IPS-11a (cell line): Measurements from ENCODE around the gene EVX2.

Experiments used
- H3K4me3 ChIP-seq: one replicate; pipeline ENCODE4 v1.5.1; 2013; ENCODE audit warnings: low read depth, low read length, control low read depth

Gene EVX2

DNA sequence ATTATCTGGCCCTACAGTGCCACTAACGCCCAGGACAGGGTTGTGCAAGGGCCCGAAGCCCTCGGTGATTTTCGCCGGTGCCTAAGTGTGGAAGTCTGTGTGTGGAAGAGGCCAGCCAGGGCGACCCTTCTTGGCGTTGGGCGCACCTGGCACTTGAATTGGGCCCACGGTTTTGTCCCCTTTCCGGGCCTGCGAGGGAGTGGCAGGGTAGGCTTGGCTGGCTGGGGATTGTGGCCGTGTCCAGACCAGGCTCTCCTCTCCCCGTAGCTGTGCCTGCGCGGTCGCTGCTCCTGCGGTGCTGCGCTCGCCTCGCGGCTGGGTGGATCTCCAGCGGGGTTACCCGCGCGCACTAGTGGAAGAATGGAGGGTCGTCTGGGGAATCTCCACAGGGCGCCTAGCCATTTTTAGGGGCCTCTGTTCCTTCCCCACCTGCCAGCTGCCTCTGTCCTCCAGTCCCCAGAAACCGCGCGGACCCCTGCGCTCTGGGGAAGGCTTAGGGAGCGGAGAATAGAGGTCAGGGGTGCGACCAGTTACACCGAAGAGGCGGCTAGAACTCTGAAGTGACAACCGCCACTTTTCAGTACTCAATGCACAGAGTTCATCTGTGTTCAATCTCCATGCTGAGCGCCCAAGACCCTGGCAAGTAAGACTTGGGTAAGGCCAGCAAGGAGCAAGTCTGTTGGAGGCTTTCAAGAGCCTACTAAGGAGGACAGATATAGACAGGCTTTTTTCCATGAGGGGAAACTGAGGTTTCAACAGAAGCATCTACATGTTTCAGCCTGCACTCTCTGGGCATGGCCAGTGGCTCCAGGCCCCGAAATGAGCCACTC is 16.0 kb downstream of the EVX2 start:
- no peak overlapping the region for H3K4me3 ChIP-seq

DNA sequence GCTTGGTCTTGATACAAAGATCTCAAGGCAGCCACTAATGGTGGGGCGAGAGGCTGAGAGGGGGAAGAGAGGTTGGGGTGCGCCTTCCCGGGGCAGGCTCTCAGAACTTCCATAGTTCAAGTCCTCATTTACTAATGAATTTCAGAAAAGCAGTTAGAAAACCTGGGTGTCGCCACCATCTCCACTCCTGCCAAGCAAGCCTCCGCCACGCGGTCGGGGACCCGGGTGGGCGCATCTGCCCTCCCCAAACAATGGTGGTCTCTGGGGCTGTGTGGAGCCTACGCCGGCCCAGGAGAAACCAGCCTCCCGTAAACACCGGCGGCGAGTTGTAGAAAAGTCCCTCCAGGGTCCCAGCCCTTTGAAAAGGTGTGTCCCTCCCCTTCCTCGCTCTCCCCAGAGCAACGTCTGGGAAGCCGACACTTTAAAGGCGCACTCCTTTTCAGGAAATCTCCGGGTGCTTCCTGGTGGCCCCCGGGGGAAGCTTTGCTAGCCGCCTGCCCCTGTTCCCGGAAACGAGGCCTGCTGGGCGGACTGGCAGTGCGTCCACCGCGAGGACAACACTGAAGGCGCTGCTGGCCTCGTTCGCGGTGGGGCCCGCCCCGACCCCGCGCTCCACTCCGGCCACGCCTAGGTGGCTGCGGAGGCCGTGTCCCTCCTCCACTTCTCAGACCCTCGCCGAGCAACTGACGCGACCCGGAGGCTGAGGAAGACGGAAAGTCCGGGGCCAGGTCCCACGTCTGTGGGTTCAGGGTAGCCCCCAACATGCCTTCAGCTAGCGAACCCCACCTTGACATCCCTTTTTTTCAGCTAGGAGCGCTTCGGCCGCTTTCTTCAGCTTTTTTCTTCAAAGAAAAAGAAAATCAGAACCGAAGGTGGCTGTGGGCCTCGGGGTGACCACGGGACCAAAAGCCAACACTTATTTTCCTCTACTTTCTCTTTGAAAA is 16.8 kb downstream of the EVX2 start:
- no peak overlapping the region for H3K4me3 ChIP-seq

DNA sequence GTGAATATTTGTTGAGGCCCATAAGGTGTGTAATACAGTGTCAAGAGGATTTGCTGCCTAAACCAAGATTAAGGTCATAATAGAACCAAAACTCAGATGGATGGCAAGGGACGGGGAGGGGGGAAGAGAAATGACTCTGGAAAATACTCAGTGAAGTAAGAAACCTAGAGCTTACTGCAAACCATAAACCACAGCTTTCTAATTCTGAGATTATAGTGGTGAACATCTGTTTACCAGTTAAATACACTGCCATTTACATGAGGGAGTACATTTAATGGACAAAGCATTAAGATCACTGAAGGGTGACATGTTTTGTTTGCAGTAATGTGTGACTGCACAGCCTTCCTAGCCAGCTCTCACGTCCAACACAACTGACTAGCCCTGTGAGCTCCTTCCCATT is 19.8 kb downstream of the EVX2 start:
- no peak overlapping the region for H3K4me3 ChIP-seq

DNA sequence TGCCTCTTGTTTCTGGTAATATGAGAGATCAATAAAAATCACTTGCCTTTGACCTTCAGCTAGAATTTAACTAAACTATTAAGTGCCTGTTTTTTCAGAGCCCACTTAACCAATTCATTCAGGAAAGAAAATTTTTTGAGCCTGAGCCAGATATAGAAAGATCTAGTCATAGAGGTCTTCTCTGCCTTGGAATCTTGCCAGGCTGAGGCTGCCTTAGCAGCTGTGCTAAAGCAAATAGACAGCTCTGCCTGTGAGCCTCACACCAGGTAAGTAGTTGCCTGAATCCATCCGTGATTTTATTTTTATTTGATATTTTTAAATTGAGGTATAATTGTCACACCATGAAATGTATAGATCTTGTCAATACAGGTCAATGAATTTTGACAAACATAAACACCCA is 27.4 kb downstream of the EVX2 start:
- no peak overlapping the region for H3K4me3 ChIP-seq

DNA sequence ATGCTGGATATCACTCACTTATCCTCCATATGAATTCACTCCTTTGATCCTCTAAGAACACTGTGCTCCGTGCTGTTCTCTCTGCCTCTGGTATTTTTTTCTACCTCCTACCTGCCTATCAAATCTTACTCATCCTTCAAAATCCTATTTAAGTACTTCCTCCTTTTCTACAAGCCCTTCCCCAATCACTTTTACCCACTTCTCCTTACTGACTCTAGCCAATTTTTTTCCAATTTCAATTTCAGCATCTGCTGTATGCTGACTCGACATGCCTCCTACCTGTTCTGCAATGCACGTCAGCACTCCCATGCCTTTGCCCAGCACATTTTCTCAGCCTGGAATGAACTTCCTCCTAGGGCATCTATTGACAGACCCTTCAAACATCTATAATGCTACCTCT is 44.4 kb downstream of the EVX2 start:
- no peak overlapping the region for H3K4me3 ChIP-seq

DNA sequence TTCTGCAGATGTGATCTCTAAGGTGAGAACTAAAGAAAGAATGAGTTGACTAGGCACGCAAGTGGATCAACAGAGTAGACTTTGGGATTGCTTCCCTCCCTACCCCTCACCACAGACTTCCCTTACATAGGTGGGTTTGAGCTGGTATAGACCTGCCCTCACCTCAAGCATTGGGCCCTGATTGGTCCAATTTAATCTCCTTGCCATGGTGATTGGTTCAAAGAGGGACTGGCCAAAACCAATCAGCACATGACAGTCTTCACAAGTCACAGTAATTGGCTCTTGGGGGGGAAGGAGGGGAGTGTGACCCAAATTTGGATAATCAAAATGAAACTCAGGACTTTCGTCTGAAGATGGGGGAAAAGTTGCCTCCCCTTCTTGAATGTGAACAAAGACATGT is 45.1 kb downstream of the EVX2 start:
- no peak overlapping the region for H3K4me3 ChIP-seq

DNA sequence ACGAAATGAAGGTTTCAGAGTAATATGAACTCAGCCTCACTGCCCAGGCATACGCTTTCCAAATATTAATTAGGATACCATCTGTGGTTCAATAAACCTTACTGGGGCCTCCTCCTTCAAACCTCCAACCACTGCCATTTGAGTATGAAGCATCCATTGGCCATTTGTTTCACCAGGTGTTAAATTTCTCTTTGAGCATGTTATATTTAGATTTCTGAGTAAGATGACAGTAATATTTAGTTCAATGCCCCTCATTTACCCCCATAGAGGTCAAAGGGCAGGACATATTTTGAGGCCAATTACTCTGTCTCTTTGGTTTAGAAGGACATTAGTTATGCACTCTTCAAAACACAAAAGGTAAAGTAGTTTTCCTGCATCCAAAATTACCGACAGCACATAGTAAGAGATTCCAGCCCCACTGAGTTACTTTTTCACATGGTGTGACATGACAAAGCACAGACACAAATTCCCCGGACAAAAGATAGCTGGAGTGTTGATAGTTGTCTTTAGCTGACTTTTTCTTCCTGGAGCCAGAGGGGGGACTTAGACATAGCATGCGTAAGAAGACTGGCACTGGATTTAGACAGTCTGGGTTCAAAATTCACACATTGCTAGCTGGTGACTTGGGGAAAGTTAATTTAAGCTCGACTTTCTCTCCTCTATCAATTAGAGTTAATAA is 48.6 kb downstream of the EVX2 start:
- H3K4me3 ChIP-seq = no peak overlapping the region

DNA sequence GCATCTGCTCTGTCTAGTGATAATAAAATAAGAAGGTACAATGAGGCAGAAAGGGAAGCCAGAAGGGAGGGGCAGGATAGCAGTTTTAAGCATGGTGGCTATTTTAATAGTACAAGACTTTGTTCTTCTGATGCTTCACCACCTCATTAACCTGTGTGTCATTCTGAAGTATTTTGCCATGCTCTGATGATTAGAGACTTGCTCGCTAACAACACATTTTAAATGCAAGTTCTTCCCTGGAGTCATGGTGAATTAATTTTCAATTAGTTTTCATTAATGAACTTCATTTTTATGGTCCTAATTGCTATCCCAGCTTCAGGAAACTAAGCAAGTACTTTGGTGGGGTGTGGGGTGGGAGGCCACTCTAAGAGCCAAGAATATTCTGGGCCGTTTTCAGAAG is 56.0 kb downstream of the EVX2 start:
- no peak overlapping the region for H3K4me3 ChIP-seq
